ENCODE results near the gene RNASET2.

RNASET2 gene

GRCh38 chr6:166988674-166989201, 32.4 kb upstream of the RNASET2 start:
- Histone ChIP-seq H3K9ac (ENCODE audit: low read length) (no peak overlapping the region), H3K27me3 (replicated peaks; ENCODE audit: control insufficient read depth, insufficient read depth, low read length) (no peaks in the 10 kb centered on the region), H3K9me3 (ENCODE audit: control insufficient read depth, low read length) (no peaks in the 10 kb centered on the region), H3K4me3 (ENCODE audit: low read length) (no peak overlapping the region), H3K4me1 (ENCODE audit: control insufficient read depth, insufficient read depth, low read length) (no peaks in the 10 kb centered on the region), H3K36me3 (ENCODE audit: control insufficient read depth, insufficient read depth, low read length, severe bottlenecking) (no peaks in the 10 kb centered on the region)
- no peak for DNase-seq (ENCODE audit: low read depth)

DNA sequence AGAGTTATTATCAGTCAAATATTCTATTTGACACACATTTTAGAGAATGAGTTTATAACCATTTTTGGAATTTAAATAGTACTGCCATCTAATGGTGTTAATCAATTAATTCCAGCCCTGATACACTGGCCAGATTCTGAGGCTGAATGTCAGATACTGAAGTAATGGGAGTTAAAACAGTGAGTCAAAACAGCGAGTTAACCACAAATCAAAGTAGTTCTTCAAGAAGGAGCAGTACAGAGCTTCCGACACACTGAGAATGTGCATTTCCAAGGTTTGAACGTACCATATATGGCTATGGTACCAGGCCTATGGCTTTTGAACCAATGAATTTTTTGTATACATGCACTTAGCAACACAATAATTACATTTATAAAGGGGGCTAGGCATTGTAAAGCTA, 31.6 kb upstream of the RNASET2 start:
- no peaks in the 10 kb centered on the region for H3K27me3 ChIP-seq (replicated peaks; ENCODE audit: control insufficient read depth, insufficient read depth, low read length)
- no peaks in the 10 kb centered on the region for H3K4me1 ChIP-seq (ENCODE audit: control insufficient read depth, insufficient read depth, low read length)
- H3K4me3 ChIP-seq (ENCODE audit: low read length) = no peak overlapping the region
- DNase-seq (ENCODE audit: low read depth) = no peak
- H3K36me3 ChIP-seq (ENCODE audit: control insufficient read depth, insufficient read depth, low read length, severe bottlenecking) = no peaks in the 10 kb centered on the region
- H3K9ac ChIP-seq (ENCODE audit: low read length) = no peak overlapping the region
- no peaks in the 10 kb centered on the region for H3K9me3 ChIP-seq (ENCODE audit: control insufficient read depth, low read length)

GRCh38 chr6:166987448-166987847, 31.1 kb upstream of the RNASET2 start:
- H3K4me1 ChIP-seq (ENCODE audit: control insufficient read depth, insufficient read depth, low read length) = no peaks in the 10 kb centered on the region
- no peaks in the 10 kb centered on the region for H3K36me3 ChIP-seq (ENCODE audit: control insufficient read depth, insufficient read depth, low read length, severe bottlenecking)
- no peak overlapping the region for H3K4me3 ChIP-seq (ENCODE audit: low read length)
- DNase-seq (ENCODE audit: low read depth) = no peak
- H3K27me3 ChIP-seq (replicated peaks; ENCODE audit: control insufficient read depth, insufficient read depth, low read length) = no peaks in the 10 kb centered on the region
- no peak overlapping the region for H3K9ac ChIP-seq (ENCODE audit: low read length)
- H3K9me3 ChIP-seq (ENCODE audit: control insufficient read depth, low read length) = no peaks in the 10 kb centered on the region

DNA sequence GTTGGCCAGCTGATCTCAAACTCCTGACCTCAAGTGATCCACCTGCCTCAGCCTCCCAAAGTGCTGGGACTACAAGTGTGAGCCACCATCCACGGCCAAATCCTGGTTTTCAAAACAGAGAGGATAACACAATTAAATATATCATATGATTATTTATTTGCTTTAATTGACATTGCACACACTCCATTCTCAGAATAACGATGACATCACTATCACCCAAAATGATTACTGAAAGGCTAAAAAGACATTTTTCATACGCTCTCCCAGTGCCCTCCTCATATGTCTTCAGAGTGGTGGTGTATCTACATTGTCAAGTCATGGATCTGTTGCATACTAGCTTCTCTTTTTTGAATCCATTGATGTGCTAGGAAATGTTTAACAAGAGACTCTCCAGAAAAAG, 24.4 kb upstream of the RNASET2 start:
- Histone ChIP-seq H3K36me3 (ENCODE audit: control insufficient read depth, insufficient read depth, low read length, severe bottlenecking) (no peaks in the 10 kb centered on the region), H3K27me3 (replicated peaks; ENCODE audit: control insufficient read depth, insufficient read depth, low read length) (no peaks in the 10 kb centered on the region), H3K4me1 (ENCODE audit: control insufficient read depth, insufficient read depth, low read length) (peaks cover 11% of the 10 kb centered on the region), H3K4me3 (ENCODE audit: low read length) (no peak overlapping the region), H3K9me3 (ENCODE audit: control insufficient read depth, low read length) (no peaks in the 10 kb centered on the region), H3K9ac (ENCODE audit: low read length) (no peak overlapping the region)
- DNase-seq (ENCODE audit: low read depth) = no peak

DNA sequence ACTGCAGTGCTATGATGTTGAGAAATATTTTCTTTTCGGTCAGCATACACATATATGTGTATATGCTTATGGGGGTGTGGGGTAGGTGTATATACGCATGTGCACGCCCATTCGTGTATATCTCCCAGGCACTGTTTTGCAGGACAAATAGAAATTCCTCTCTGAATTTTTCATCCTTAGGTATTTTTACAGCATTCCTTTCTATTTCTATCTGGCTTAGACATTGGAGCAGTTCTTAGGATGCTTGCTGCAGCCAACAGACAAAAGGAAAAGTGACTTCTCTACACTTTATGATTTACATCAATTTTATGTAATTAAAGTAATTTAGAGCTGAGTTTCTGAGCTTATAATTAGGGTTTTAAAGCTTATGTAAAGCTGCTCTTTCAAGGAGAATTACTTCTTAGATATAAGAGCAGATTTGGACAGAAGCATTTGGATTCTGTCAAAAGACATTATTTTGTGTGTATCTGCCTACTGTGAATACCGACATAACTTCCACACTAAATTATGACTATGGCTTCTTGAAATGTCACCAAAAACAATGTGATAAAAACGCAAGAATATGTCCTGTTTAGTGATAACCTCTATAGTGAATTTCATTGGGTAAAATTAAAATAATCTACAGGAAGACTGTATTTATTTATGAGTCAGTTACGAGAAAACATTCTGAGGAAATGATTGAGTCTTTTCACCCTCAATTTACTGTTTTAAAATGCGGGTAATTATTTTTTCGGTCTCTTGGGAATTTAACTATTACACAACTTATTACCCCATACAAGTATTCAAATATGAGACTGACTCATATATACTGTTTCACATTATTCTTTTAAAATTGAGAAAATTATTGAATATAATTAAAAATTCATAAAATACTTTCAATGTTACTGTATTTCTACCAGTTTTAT, 21.5 kb upstream of the RNASET2 start:
- H3K36me3 ChIP-seq (ENCODE audit: control insufficient read depth, insufficient read depth, low read length, severe bottlenecking) = no peaks in the 10 kb centered on the region
- DNase-seq (ENCODE audit: low read depth) = peak; percentile 14
- no peak overlapping the region for H3K9ac ChIP-seq (ENCODE audit: low read length)
- peaks cover 11% of the 10 kb centered on the region for H3K4me1 ChIP-seq (ENCODE audit: control insufficient read depth, insufficient read depth, low read length)
- no peaks in the 10 kb centered on the region for H3K9me3 ChIP-seq (ENCODE audit: control insufficient read depth, low read length)
- no peaks in the 10 kb centered on the region for H3K27me3 ChIP-seq (replicated peaks; ENCODE audit: control insufficient read depth, insufficient read depth, low read length)
- peak overlapping the region; percentile 0 for H3K4me3 ChIP-seq (ENCODE audit: low read length)

- H3K4me1 ChIP-seq (ENCODE audit: control insufficient read depth, insufficient read depth, low read length) = peaks cover 11% of the 10 kb centered on the region
- no peak for DNase-seq (ENCODE audit: low read depth)
- H3K36me3 ChIP-seq (ENCODE audit: control insufficient read depth, insufficient read depth, low read length, severe bottlenecking) = no peaks in the 10 kb centered on the region
- H3K27me3 ChIP-seq (replicated peaks; ENCODE audit: control insufficient read depth, insufficient read depth, low read length) = no peaks in the 10 kb centered on the region
- no peaks in the 10 kb centered on the region for H3K9me3 ChIP-seq (ENCODE audit: control insufficient read depth, low read length)
- H3K9ac ChIP-seq (ENCODE audit: low read length) = no peak overlapping the region
- no peak overlapping the region for H3K4me3 ChIP-seq (ENCODE audit: low read length)
Observed at GRCh38 chr6:166976636-166977035, 20.3 kb upstream of the RNASET2 start.

GRCh38 chr6:166972101-166972500, 15.8 kb upstream of the RNASET2 start:
- no peak for DNase-seq (ENCODE audit: low read depth)
- Histone ChIP-seq H3K9me3 (ENCODE audit: control insufficient read depth, low read length) (no peaks in the 10 kb centered on the region), H3K36me3 (ENCODE audit: control insufficient read depth, insufficient read depth, low read length, severe bottlenecking) (no peaks in the 10 kb centered on the region), H3K9ac (ENCODE audit: low read length) (no peak overlapping the region), H3K4me3 (ENCODE audit: low read length) (no peak overlapping the region), H3K4me1 (ENCODE audit: control insufficient read depth, insufficient read depth, low read length) (no peaks in the 10 kb centered on the region), H3K27me3 (replicated peaks; ENCODE audit: control insufficient read depth, insufficient read depth, low read length) (no peaks in the 10 kb centered on the region)

- H3K27me3 ChIP-seq (replicated peaks; ENCODE audit: control insufficient read depth, insufficient read depth, low read length) = no peaks in the 10 kb centered on the region
- H3K36me3 ChIP-seq (ENCODE audit: control insufficient read depth, insufficient read depth, low read length, severe bottlenecking) = no peaks in the 10 kb centered on the region
- DNase-seq (ENCODE audit: low read depth) = no peak
Observed at GRCh38 chr6:166971271-166971670, 14.9 kb upstream of the RNASET2 start.

GRCh38 chr6:166970776-166971175, 14.4 kb upstream of the RNASET2 start:
- Histone ChIP-seq H3K9me3 (ENCODE audit: control insufficient read depth, low read length) (no peaks in the 10 kb centered on the region), H3K36me3 (ENCODE audit: control insufficient read depth, insufficient read depth, low read length, severe bottlenecking) (no peaks in the 10 kb centered on the region), H3K4me3 (ENCODE audit: low read length) (no peak overlapping the region), H3K27me3 (replicated peaks; ENCODE audit: control insufficient read depth, insufficient read depth, low read length) (no peaks in the 10 kb centered on the region), H3K9ac (ENCODE audit: low read length) (no peak overlapping the region), H3K4me1 (ENCODE audit: control insufficient read depth, insufficient read depth, low read length) (no peaks in the 10 kb centered on the region)
- DNase-seq (ENCODE audit: low read depth) = no peak

More at GRCh38 chr6:166971271-166971670, 14.9 kb upstream of the RNASET2 start:
- Histone ChIP-seq H3K4me3 (ENCODE audit: low read length) (no peak overlapping the region), H3K9ac (ENCODE audit: low read length) (no peak overlapping the region), H3K9me3 (ENCODE audit: control insufficient read depth, low read length) (no peaks in the 10 kb centered on the region), H3K4me1 (ENCODE audit: control insufficient read depth, insufficient read depth, low read length) (no peaks in the 10 kb centered on the region)

DNA sequence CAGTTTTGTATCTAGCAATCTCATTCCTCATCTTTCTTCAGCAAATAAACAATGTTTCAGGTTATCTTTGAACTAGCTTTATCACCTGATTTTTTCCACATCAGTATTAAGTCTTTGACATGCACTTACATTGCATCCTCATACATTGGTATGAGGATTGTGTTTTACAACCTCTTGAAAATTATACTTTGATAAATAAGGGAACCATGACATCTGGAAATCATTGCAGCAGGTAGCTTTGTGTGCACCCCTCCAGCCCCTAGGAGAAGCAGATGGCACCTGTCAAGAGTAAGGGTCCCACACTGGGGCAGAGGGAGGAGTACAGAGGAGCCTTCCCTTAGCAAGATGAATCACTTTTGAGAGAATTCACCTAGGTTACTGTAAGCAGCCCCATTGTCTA, 13.7 kb upstream of the RNASET2 start:
- no peaks in the 10 kb centered on the region for H3K27me3 ChIP-seq (replicated peaks; ENCODE audit: control insufficient read depth, insufficient read depth, low read length)
- H3K9me3 ChIP-seq (ENCODE audit: control insufficient read depth, low read length) = no peaks in the 10 kb centered on the region
- H3K36me3 ChIP-seq (ENCODE audit: control insufficient read depth, insufficient read depth, low read length, severe bottlenecking) = no peaks in the 10 kb centered on the region
- H3K4me1 ChIP-seq (ENCODE audit: control insufficient read depth, insufficient read depth, low read length) = no peaks in the 10 kb centered on the region
- no peak overlapping the region for H3K4me3 ChIP-seq (ENCODE audit: low read length)
- no peak for DNase-seq (ENCODE audit: low read depth)
- no peak overlapping the region for H3K9ac ChIP-seq (ENCODE audit: low read length)

DNA sequence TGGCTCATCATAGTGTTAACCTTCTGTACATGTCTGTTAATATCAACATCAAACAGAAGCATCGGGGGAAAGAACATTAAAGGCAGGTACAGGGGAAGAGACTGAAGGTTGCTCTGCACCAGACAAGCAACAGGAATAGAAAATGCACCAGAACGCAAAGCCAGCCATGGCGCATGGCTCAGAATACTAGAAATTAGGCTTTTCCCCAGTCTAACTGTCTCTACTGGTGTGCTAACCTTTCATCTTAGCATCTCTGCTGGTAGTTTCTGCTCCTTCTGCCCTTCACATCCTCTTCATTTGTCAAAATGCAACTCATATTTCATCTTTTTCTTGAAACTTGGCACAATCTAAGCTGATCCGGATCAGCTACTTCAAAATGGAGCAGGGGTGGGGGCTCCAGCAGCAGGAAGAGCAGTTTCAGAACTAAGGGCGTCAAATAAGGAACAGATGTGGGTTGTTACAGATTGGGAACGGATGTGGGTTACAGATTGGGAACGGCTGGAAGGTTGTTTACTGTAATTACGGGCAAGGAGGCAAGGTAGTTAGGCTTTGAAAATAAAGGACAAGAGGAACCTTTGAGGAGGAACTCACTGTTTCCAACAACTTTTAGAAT, 13.1 kb upstream of the RNASET2 start:
- H3K4me3 ChIP-seq (ENCODE audit: low read length) = no peak overlapping the region
- peak; percentile 17 for DNase-seq (ENCODE audit: low read depth)
- no peaks in the 10 kb centered on the region for H3K4me1 ChIP-seq (ENCODE audit: control insufficient read depth, insufficient read depth, low read length)
- no peaks in the 10 kb centered on the region for H3K9me3 ChIP-seq (ENCODE audit: control insufficient read depth, low read length)
- H3K27me3 ChIP-seq (replicated peaks; ENCODE audit: control insufficient read depth, insufficient read depth, low read length) = no peaks in the 10 kb centered on the region
- no peaks in the 10 kb centered on the region for H3K36me3 ChIP-seq (ENCODE audit: control insufficient read depth, insufficient read depth, low read length, severe bottlenecking)
- H3K9ac ChIP-seq (ENCODE audit: low read length) = no peak overlapping the region

All from adipocyte (in vitro differentiated cells).